SHP77 (cell line): Measurements from ENCODE around the gene ANO1.
A peak's percentile ranks its signal among the peaks of the same experiment; 100 is the strongest.

ENCODE experiments used
- DNase-seq, 2 experiments: peaks; one replicate each; lab custom pipeline; 2025; lab: John Stamatoyannopoulos, UW

Gene ANO1

GRCh38 chr11:70164705-70165104 lies 86.6 kb downstream of the ANO1 start:
- no peak for DNase-seq

GRCh38 chr11:70167120-70167519 lies 89.0 kb downstream of the ANO1 start:
- no peak for DNase-seq

- no peak for DNase-seq
These were observed 89.7 kb downstream of the ANO1 start for GRCh38 chr11:70167723-70168404.

GRCh38 chr11:70168405-70168754 lies 90.3 kb downstream of the ANO1 start:
- no peak for DNase-seq

GRCh38 chr11:70169127-70169526 lies 91.0 kb downstream of the ANO1 start:
- no peak for DNase-seq

GRCh38 chr11:70169632-70170031 lies 91.5 kb downstream of the ANO1 start:
- DNase-seq: no peak

- no peak for DNase-seq
These were observed 92.6 kb downstream of the ANO1 start for GRCh38 chr11:70170596-70171210.

- no peak for DNase-seq
These were observed 94.9 kb downstream of the ANO1 start for GRCh38 chr11:70173018-70173417.

GRCh38 chr11:70174547-70175235 lies 96.6 kb downstream of the ANO1 start:
- peak in 1 of 2 experiments; percentile 51 for DNase-seq

GRCh38 chr11:70175236-70175698 lies 97.2 kb downstream of the ANO1 start:
- no peak for DNase-seq

GRCh38 chr11:70176940-70177689 lies 99.0 kb downstream of the ANO1 start:
- DNase-seq: no peak

- no peak for DNase-seq
These were observed 102.8 kb downstream of the ANO1 start for GRCh38 chr11:70180906-70181305.

- DNase-seq: no peak
These were observed 104.1 kb downstream of the ANO1 start for GRCh38 chr11:70182266-70182665.

- no peak for DNase-seq
These were observed 104.9 kb downstream of the ANO1 start for GRCh38 chr11:70183032-70183431.

- no peak for DNase-seq
These were observed 105.5 kb downstream of the ANO1 start for GRCh38 chr11:70183483-70184176.

- DNase-seq: no peak
These were observed 106.3 kb downstream of the ANO1 start for GRCh38 chr11:70184396-70184795.

GRCh38 chr11:70185348-70186055 lies 107.4 kb downstream of the ANO1 start:
- no peak for DNase-seq

GRCh38 chr11:70186420-70186819 lies 108.3 kb downstream of the ANO1 start:
- no peak for DNase-seq

GRCh38 chr11:70186936-70187335 lies 108.8 kb downstream of the ANO1 start:
- no peak for DNase-seq

- DNase-seq: no peak
These were observed 109.7 kb downstream of the ANO1 start for GRCh38 chr11:70187771-70188170.

GRCh38 chr11:70189622-70190021 lies 111.5 kb downstream of the ANO1 start:
- no peak for DNase-seq
